GM15510 (cell line): Measurements from ENCODE around the gene AQP12A.
"Not testable (repeated sequence)": the region's sequence is repeated elsewhere in the genome, so short reads cannot be mapped to it uniquely, and the experiment has no call there.

Source experiments
- POLR2A ChIP-seq: IDR thresholded peaks from 3 replicates; pipeline ENCODE4 v1.6.1; 2011; ENCODE audit warnings: borderline replicate concordance; ENCODE audit not compliant: insufficient read length; ENCODE audit errors: extremely low read depth

The AQP12A gene

GRCh38 chr2:240650254-240650965 is 41.3 kb upstream of the AQP12A start:
- TF ChIP-seq POLR2A, result no peak

GRCh38 chr2:240651185-240651584 is 40.5 kb upstream of the AQP12A start:
- no peak for TF ChIP-seq POLR2A

- TF ChIP-seq POLR2A, result no peak
Observed at GRCh38 chr2:240655931-240656886, 35.5 kb upstream of the AQP12A start.

- TF ChIP-seq POLR2A, result no peak
Observed at GRCh38 chr2:240662681-240663080, 29.0 kb upstream of the AQP12A start.

GRCh38 chr2:240663546-240664190 is 28.0 kb upstream of the AQP12A start:
- TF ChIP-seq POLR2A, result no peak

- TF ChIP-seq POLR2A, result no peak
Observed at GRCh38 chr2:240664622-240665021, 27.0 kb upstream of the AQP12A start.

GRCh38 chr2:240670402-240670801 is 21.3 kb upstream of the AQP12A start:
- no peak for TF ChIP-seq POLR2A

GRCh38 chr2:240670950-240671349 is 20.7 kb upstream of the AQP12A start:
- no peak for TF ChIP-seq POLR2A

- TF ChIP-seq POLR2A, result no peak
Observed at GRCh38 chr2:240672076-240672700, 19.5 kb upstream of the AQP12A start.

- TF ChIP-seq POLR2A, result no peak
Observed at GRCh38 chr2:240672701-240673190, 18.9 kb upstream of the AQP12A start.

GRCh38 chr2:240682431-240683224 is 9.0 kb upstream of the AQP12A start, which contains the start of gene AQP12B:
AQP12B (minus strand) TSS chr2:240682885; CDS start chr2:240682837, 48 bp downstream.
- not testable (repeated sequence) for TF ChIP-seq POLR2A

- no peak for TF ChIP-seq POLR2A
Observed at GRCh38 chr2:240685771-240686371, 5.8 kb upstream of the AQP12A start.

GRCh38 chr2:240686460-240686859 is 5.2 kb upstream of the AQP12A start:
- no peak for TF ChIP-seq POLR2A
